ENCODE results near the gene IL17REL. TPM values are rescaled to one million over a fixed set of nuclear protein-coding genes. Genes with fewer than 3 reads are reported as not detected.
A peak's percentile ranks its signal among the peaks of the same experiment; 100 is the strongest.

The IL17REL gene
- total RNA-seq, 2 donors from 2014 or later: 0.68 TPM; not detected in 1

GRCh38 chr22:50009251-50009650, 3.3 kb downstream of the IL17REL start:
- Histone ChIP-seq H3K4me1 (replicated peaks) (peaks cover 12% of the 10 kb centered on the region), H3K27me3 (replicated peaks; ENCODE audit: insufficient read depth) (peaks cover 16% of the 10 kb centered on the region), H3K4me3 (no peak overlapping the region), H3K27ac (no peak overlapping the region), H3K9me3 (no peaks in the 10 kb centered on the region), H3K36me3 (no peaks in the 10 kb centered on the region)
- no peak for DNase-seq (ENCODE audit: low spot score)
- intact Hi-C loops (cut with DNase I): no loop called here
- 93% methylated on average over 12 of the region's 16 CpGs for WGBS
- TF ChIP-seq CTCF (IDR thresholded peaks at IDR 0.05) (no peak), POLR2A (IDR thresholded peaks at IDR 0.05) (no peak), POLR2AphosphoS5 (IDR thresholded peaks at IDR 0.05) (no peak)

DNA sequence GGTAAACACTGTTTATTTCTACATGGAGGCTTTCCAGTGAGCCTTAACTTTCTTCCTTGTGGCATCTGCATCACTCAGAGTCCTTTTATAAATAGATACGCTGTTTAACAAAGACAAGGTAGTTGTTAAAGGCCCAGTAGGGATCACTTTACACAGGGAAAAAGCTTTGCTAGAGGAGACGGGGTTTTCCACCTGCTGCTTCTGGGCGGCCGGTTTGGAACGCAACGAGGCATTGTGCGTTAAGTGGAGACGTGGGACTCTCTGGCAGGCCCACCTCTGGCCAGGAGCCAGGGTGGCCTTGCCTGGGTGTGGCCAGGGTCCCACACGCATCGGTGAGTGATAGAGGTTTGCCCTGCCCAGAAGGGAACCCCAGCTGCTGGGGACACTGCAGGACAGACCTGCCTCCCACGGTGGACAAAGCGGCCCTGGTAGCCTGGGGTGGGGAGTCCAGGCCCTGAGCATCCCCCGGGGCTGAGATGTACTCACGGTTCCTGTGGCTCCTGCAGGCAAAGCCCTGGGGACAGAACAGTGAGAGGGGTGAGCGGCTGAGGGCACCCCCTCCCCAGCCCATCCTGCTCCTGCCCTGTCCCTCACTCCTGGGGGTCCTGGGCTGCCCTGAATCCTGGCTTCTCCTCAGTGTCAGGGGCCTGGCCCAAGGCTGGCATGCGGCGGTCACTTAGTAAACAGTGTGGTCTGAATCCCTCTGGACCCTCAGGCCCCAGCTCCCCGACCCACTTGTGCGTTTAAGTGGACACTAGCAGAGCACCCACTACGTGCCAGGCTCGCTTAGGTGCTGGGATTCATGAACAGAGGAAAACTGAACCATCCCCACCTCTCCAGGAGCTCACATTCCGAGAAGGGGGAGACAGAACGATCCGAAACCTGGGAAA, 4.2 kb downstream of the IL17REL start:
- 67% methylated on average over 24 of the region's 24 CpGs for WGBS
- H3K27me3 ChIP-seq (replicated peaks; ENCODE audit: insufficient read depth): peaks cover 12% of the 10 kb centered on the region
- no peaks in the 10 kb centered on the region for H3K36me3 ChIP-seq
- H3K4me3 ChIP-seq: no peak overlapping the region
- no peaks in the 10 kb centered on the region for H3K9me3 ChIP-seq
- H3K4me1 ChIP-seq (replicated peaks): peaks cover 12% of the 10 kb centered on the region
- TF ChIP-seq POLR2A (IDR thresholded peaks at IDR 0.05): no peak
- TF ChIP-seq CTCF (IDR thresholded peaks at IDR 0.05): no peak
- peak; percentile 67 for TF ChIP-seq POLR2AphosphoS5 (IDR thresholded peaks at IDR 0.05)
- DNase-seq (ENCODE audit: low spot score): peak; percentile 54
- intact Hi-C loops (cut with DNase I): no loop called here
- H3K27ac ChIP-seq: peak overlapping the region; percentile 49 to 74

DNA sequence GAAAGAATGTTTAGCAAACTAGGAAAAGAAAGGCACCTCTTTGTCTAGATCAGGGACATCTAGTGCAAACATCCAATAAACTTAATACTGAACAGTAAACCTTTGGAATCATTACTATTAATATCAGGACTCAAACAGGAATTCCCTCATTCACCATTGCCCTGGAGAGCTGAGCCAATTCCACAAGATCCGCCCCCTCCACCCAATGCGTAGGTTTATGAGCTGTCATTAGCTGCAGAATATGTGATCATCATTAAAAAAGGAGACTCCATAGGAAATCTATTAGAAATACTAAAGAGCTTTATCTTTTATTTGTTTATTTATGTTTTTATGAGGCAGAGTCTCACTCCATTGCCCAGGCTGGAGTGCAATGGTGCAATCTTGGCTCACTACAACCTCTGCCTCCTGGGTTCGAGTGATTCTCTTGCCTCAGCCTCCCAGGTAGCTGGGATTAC, 5.5 kb downstream of the IL17REL start:
- H3K4me3 ChIP-seq: no peak overlapping the region
- intact Hi-C loops (cut with DNase I): no loop called here
- DNase-seq (ENCODE audit: low spot score): peak; percentile 79
- no peaks in the 10 kb centered on the region for H3K9me3 ChIP-seq
- TF ChIP-seq POLR2A (IDR thresholded peaks at IDR 0.05) (no peak), POLR2AphosphoS5 (IDR thresholded peaks at IDR 0.05) (peak; percentile 82), CTCF (IDR thresholded peaks at IDR 0.05) (no peak)
- H3K4me1 ChIP-seq (replicated peaks): peaks cover 12% of the 10 kb centered on the region
- peak overlapping the region; percentile 69 to 74 for H3K27ac ChIP-seq
- WGBS: 39% methylated on average over 3 of the region's 3 CpGs
- peaks cover 12% of the 10 kb centered on the region for H3K27me3 ChIP-seq (replicated peaks; ENCODE audit: insufficient read depth)
- no peaks in the 10 kb centered on the region for H3K36me3 ChIP-seq

DNA sequence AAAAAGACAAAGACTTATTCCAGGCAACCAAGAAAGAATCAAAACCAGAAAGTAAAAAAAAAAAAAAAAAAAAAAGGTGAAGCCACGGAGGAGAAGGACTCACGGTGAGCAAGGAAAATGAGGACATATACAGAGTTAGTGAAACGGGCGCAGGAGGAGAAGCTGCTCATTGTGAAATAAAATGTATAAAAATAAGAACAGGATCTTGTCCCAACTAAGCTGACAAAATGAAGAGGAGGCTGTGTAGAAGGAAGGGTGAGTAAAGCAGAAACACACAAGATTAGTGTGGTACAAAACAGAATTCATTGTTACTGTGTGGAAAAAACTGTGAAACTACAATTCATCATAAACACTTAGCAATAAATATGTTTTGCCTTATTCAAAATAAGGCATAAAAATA, 7.6 kb downstream of the IL17REL start:
- 64% methylated on average over 4 of the region's 4 CpGs for WGBS
- Histone ChIP-seq H3K27me3 (replicated peaks; ENCODE audit: insufficient read depth) (no peaks in the 10 kb centered on the region), H3K4me3 (no peak overlapping the region), H3K4me1 (replicated peaks) (peaks cover 12% of the 10 kb centered on the region), H3K9me3 (no peaks in the 10 kb centered on the region), H3K36me3 (no peaks in the 10 kb centered on the region), H3K27ac (no peak overlapping the region)
- TF ChIP-seq POLR2A (IDR thresholded peaks at IDR 0.05) (no peak), POLR2AphosphoS5 (IDR thresholded peaks at IDR 0.05) (no peak), CTCF (IDR thresholded peaks at IDR 0.05) (no peak)
- intact Hi-C loops (cut with DNase I): no loop called here
- DNase-seq (ENCODE audit: low spot score): no peak

DNA sequence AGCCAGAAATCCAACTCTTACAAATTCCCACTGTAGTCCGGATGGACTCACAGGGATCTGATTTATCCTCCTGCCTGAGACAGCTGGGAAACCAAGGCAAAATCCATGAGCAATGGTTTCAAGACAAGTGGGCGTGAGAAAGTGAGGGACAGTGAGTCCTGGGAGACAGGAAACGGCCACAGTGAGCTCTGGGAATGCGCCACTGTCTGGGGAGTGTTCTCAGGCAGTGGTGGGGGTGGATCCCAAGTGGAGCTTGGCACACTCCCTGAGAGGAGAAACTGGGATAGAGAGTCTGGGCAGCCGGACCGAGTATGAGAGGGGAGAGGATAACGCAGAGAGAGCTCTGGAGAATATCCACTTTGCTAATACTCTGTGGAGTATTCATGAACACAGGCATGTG, 9.8 kb downstream of the IL17REL start:
- Histone ChIP-seq H3K4me3 (no peak overlapping the region), H3K4me1 (replicated peaks) (peaks cover 5% of the 10 kb centered on the region), H3K36me3 (no peaks in the 10 kb centered on the region), H3K27ac (no peak overlapping the region), H3K27me3 (replicated peaks; ENCODE audit: insufficient read depth) (no peaks in the 10 kb centered on the region), H3K9me3 (no peaks in the 10 kb centered on the region)
- intact Hi-C loops (cut with DNase I): no loop called here
- TF ChIP-seq POLR2A (IDR thresholded peaks at IDR 0.05) (no peak), CTCF (IDR thresholded peaks at IDR 0.05) (no peak), POLR2AphosphoS5 (IDR thresholded peaks at IDR 0.05) (no peak)
- WGBS: 77% methylated on average over 7 of the region's 7 CpGs
- DNase-seq (ENCODE audit: low spot score): no peak
